Small intestine (tissue), 7 donors: ENCODE measurements around the gene LAIR2. TPM values are rescaled to one million over a fixed set of nuclear protein-coding genes. Genes with fewer than 3 reads are reported as not detected.

Experiments used
- DNase-seq, 2 donors: peaks; one replicate each; pipeline versions ENCODE4 v3.0.0 to v3.0.0-alpha.2; 2013
- FAIRE-seq: peaks from 2 replicates; lab custom pipeline; 2012; peaks lifted over from hg19 to GRCh38; lab: Jason Lieb, UNC
- H3K27ac ChIP-seq, 3 donors: one replicate each; pipeline ENCODE4 v1.5.1; 2013; ENCODE audit warnings: low read length in 2 of 3, mild to moderate bottlenecking in 2 of 3, control low read depth in 1 of 3, inconsistent platforms in 1 of 3, low read depth in 1 of 3, moderate library complexity in 1 of 3
- H3K27me3 ChIP-seq, 3 donors: one replicate each; pipeline ENCODE4 v1.6.1; 2013; ENCODE audit warnings: low read length in 3 of 3, inconsistent platforms in 1 of 3; ENCODE audit not compliant: control insufficient read depth in 3 of 3, insufficient read depth in 3 of 3
- H3K36me3 ChIP-seq, 3 donors: one replicate each; pipeline ENCODE4 v1.6.1; 2013; ENCODE audit warnings: low read length in 3 of 3, inconsistent platforms in 1 of 3, low read depth in 1 of 3, mild to moderate bottlenecking in 1 of 3, moderate library complexity in 1 of 3; ENCODE audit not compliant: control insufficient read depth in 3 of 3, insufficient read depth in 2 of 3
- H3K4me1 ChIP-seq, 3 donors: one replicate each; pipeline ENCODE4 v1.6.1; 2013; ENCODE audit warnings: low read length in 2 of 3, inconsistent platforms in 1 of 3, low read depth in 1 of 3, mild to moderate bottlenecking in 1 of 3, moderate library complexity in 1 of 3; ENCODE audit not compliant: control insufficient read depth in 3 of 3, insufficient read depth in 2 of 3
- H3K4me3 ChIP-seq, 3 donors: one replicate each; pipeline ENCODE4 v1.5.1; 2013; ENCODE audit warnings: low read length in 3 of 3, control low read depth in 1 of 3, inconsistent platforms in 1 of 3, low read depth in 1 of 3, mild to moderate bottlenecking in 1 of 3, moderate library complexity in 1 of 3
- H3K9me3 ChIP-seq, 2 donors: one replicate each; pipeline ENCODE4 v1.6.1; 2013; ENCODE audit warnings: low read depth in 1 of 2, low read length in 1 of 2; ENCODE audit not compliant: control insufficient read depth in 2 of 2, insufficient read depth in 1 of 2
- WGBS, 3 donors: extraction: QIAGEN DNeasy Blood & Tissue Kit; methylation state at CpG; one replicate each; pipeline ENCODE4 v1.1.7; 2013; 5-methylcytosine and 5-hydroxymethylcytosine counted together
- polyA plus RNA-seq, 4 donors: library from polyadenylated mRNA; stranded (reverse) in 3 of 4; unstranded in 1 of 4; fragments of 200-250 nt in 3 of 4; fragments of 120-200 nt in 1 of 4; gene quantifications; one replicate each; pipeline versions ENCODE4 v1.2.1 to v1.2.3, GENCODE V29; 2013
- donor health status: healthy with polysubstance abuse.
- donor health status: control.
- donor health status: control.
- donor health status: Bipolar disorder and iron deficiency.
- donor health status: healthy.

LAIR2 gene
- polyA plus RNA-seq, 4 donors: 0.09 to 0.33 TPM; not detected in 2

DNA sequence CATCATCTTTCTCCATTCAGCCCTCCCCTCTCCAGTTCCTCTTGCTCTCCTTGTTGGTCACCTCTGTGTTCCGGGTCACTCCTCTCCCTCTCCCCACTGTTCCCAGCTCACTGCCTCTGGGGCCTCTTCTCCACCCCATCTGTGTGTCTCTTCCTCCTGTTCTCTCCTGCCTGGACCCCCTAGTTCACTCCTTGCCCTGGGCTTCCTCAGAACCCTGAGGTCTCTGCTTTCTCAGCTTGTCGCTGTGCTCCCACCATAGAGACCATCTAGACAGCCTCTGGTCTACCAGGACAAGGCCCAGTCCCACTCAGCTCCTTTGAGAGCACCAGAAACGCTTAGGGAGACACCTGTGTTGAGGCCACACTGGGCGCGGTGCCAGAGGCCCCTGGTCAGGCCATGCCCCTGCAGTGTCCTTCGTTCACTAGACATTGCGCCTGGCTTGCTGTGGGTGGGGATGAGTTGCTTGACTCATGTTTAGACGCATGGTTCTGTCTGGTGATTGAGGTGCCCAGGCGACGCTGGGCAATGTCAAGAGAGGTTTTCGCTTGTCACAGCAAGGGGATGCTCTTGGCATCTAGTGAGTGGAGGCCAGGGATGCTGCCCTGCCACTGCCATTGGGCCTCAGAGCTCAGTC lies 43.9 kb upstream of the LAIR2 start:
- H3K36me3 ChIP-seq: peaks cover 19 to 91% (median 58%) of the 10 kb centered on the region in 3 donors
- WGBS, 3 donors: 82 to 89% (median 87%) methylated on average over 11 of the region's 11 CpGs
- H3K27me3 ChIP-seq: no peaks in the 10 kb centered on the region
- DNase-seq: no peak
- no peaks in the 10 kb centered on the region for H3K9me3 ChIP-seq
- no peak overlapping the region for H3K27ac ChIP-seq
- FAIRE-seq: no peak
- no peak overlapping the region for H3K4me3 ChIP-seq
- H3K4me1 ChIP-seq: peaks cover 0 to 12% (median 0%) of the 10 kb centered on the region in 3 donors

DNA sequence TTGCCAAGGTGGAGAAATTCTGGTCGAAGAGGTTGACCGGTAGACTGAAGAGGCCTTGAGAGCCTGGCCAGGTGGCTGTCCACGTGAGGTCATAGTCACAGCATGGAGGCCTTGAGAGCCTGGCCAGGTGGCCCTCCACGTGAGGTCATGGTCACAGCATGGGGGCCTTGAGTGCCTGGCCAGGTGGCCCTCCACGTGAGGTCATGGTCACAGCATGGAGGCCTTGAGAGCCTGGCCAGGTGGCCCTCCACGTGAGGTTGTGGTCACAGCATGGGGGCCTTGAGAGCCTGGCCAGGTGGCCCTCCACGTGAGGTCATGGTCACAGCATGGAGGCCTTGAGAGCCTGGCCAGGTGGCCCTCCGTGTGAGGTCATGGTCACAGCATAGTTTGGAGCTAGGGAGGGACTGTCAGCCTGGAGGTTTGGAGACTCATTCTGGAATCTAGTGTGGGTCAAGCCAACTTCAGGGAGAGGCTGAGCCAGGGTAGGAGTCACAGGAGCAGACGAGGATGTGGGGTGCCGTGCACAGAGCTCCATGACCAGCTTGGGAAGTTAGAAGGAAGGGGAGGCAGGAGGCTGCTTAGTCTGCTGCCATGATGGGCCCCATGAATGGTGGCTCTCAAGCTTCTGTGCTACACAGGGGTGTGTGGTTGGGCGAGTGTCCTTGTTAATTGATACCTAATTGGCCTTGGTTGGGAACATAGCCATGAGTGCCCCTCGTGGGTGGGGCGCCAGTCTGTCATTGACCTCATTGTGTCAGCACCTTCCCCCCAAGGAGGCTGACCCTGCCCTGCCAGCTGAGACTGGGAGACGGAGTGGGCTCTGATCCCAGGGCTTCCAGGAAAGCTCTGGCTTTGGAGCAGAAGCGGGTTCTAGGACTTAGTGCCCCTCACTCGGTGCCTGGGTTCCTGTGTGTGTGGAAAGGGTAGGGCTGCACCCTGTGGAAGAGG lies 43.1 kb upstream of the LAIR2 start:
- no peaks in the 10 kb centered on the region for H3K27me3 ChIP-seq
- DNase-seq (no peak), FAIRE-seq (no peak)
- no peaks in the 10 kb centered on the region for H3K9me3 ChIP-seq
- H3K36me3 ChIP-seq: peaks cover 12 to 83% (median 50%) of the 10 kb centered on the region in 3 donors
- H3K27ac ChIP-seq: peak overlapping the region in 1 of 3 donors; percentile 18
- 66 to 75% (median 69%) methylated on average over 16 of the region's 16 CpGs for whole genome bisulfite sequencing, 3 donors
- no peak overlapping the region for H3K4me3 ChIP-seq
- H3K4me1 ChIP-seq: peaks cover 0 to 20% (median 0%) of the 10 kb centered on the region in 3 donors

DNA sequence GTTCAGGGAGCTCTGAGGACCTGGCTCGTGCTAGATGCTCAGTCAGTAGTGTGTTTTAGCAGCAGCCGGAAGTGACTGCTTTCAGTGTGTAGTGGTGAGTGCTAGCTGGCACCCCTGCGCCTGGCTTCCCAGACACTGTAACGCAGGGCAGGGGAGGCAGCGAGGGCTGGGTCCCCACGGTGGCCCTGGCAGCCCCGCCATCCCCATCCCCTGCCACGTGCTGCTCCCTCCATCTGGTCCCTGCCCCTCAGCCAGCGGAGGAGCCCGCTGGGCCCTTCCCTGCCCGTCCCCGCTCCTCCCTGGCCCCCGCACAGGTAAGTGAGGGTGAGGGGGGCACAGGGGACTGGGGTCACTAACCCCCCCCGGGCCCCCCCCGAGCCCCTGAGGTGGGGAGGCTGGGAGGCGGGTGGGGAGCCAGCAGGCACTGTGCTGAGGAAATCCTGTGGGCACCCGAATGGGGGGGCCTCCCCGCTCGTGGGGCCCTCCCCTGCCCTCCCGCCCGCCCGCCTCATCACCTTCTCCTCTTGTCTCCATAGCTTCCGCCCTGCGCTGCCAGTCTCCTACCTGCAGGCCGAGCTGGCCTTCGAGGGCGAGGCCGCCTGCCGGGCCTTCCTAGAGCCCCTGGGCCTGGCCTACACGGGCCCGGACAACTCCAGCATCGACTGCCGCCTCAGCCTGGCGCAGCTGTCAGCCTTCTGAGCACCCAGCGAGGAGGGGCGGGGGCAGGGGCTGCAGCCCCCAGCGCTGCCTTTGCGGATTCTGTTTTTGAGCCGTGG lies 42.2 kb upstream of the LAIR2 start:
- peaks cover 0 to 23% (median 0%) of the 10 kb centered on the region in 3 donors for H3K4me1 ChIP-seq
- no peaks in the 10 kb centered on the region for H3K27me3 ChIP-seq
- FAIRE-seq (no peak), DNase-seq (peak in 1 of 2 donors; percentile 20)
- WGBS, 3 donors: 64 to 67% (median 65%) methylated on average over 24 to 39 of the region's 39 CpGs
- H3K36me3 ChIP-seq: peaks cover 7 to 77% (median 42%) of the 10 kb centered on the region in 3 donors
- H3K4me3 ChIP-seq: no peak overlapping the region
- peaks cover 0 to 1% of the 10 kb centered on the region in 2 donors for H3K9me3 ChIP-seq
- peak overlapping the region in 1 of 3 donors; percentile 18 for H3K27ac ChIP-seq

DNA sequence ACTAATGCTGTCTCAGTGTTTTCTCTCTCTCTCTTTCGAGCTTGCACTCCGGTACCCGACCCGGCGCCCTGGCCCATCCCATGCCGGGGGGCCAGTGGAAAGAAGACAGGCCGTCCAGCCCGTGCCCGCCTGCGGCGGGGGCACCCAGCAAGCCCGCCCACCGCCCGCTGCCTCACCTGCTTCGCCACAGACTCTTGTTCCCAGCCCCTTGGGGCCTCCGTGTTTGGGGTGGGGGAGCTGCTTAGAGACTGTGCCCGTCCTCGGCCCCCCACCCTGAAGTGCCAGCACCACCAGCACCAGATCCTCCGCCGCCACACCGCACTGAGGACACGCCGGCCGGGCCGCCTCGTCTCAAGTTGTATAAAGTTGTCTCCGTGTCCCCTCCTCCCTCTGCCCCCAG lies 41.4 kb upstream of the LAIR2 start:
- FAIRE-seq (no peak), DNase-seq (no peak)
- WGBS, 3 donors: 39 to 59% (median 47%) methylated on average over 20 to 27 of the region's 27 CpGs
- peaks cover 0 to 31% (median 0%) of the 10 kb centered on the region in 3 donors for H3K4me1 ChIP-seq
- H3K36me3 ChIP-seq: peaks cover 3 to 77% (median 34%) of the 10 kb centered on the region in 3 donors
- H3K27ac ChIP-seq: peak overlapping the region in 2 of 3 donors; percentile 6 to 50
- no peaks in the 10 kb centered on the region for H3K27me3 ChIP-seq
- peaks cover 0 to 3% of the 10 kb centered on the region in 2 donors for H3K9me3 ChIP-seq
- peak overlapping the region in 1 of 3 donors; percentile 9 for H3K4me3 ChIP-seq

DNA sequence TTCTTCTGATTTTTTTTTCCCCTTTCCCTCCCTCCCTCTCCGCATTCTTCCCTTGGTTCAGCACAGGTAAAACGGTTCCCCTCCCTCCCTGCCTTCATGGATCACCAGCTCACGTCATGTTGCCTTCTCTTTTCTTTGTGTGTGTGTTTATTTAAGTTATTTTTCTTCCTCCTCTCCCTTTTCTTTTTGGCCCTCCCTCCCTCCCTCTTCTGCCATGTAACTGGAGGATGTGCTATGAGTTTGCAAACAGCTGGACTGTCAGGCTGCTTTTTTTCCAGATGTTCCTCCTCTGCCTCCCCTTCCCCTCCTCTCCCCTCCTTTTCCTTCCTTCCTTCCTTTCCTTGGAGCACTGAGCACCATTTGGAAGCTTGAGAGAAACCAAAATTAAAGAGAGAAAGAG lies 41.0 kb upstream of the LAIR2 start:
- Histone ChIP-seq H3K36me3 (peaks cover 3 to 76% (median 31%) of the 10 kb centered on the region in 3 donors), H3K27ac (peak overlapping the region; percentile 98 to 99 (median 99)), H3K9me3 (peaks cover 0 to 3% of the 10 kb centered on the region in 2 donors), H3K4me1 (peaks cover 0 to 34% (median 0%) of the 10 kb centered on the region in 3 donors), H3K4me3 (peak overlapping the region in 1 of 3 donors; percentile 73), H3K27me3 (no peaks in the 10 kb centered on the region)
- DNase-seq (peak; percentile 15 to 41), FAIRE-seq (no peak)
- 20 to 35% (median 34%) methylated on average over 3 of the region's 3 CpGs for WGBS, 3 donors

DNA sequence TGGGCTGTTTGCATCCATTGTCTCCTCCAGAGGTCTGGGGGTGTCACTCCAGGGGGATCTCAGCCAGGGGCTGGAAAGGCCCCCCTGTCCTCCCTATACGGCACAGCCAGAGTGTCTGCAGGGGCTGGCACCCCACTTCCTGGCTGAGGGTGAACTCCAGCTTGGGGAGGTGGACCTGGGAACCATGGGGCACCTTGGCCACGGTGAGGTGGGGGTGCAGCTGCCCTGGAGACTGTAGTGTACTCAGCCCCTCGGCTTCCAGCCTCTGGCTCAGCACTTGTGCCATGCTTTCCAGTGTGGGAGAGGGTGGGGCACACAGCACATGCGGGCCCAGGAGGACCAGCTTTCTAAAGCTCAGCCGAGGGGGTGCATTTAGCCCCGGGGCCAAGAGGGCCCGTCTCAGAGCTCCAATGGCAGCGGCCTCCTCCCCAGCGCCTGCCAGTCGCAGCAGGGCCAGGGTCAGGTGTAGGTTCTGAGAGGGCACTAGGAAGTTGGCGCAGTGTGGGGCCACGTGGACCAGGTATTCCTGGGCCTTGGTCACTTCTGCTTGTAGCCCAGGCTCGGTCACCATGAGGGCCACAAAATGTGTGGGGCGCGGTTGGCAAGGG lies 40.5 kb upstream of the LAIR2 start:
- peaks cover 3 to 75% (median 26%) of the 10 kb centered on the region in 3 donors for H3K36me3 ChIP-seq
- DNase-seq (peak; percentile 45 to 46), FAIRE-seq (no peak)
- H3K27ac ChIP-seq: peak overlapping the region; percentile 98 to 99 (median 99)
- WGBS, 3 donors: 16 to 45% (median 38%) methylated on average over 13 to 15 of the region's 15 CpGs
- H3K4me3 ChIP-seq: peak overlapping the region; percentile 52 to 73 (median 58)
- H3K27me3 ChIP-seq: no peaks in the 10 kb centered on the region
- peaks cover 0 to 40% (median 0%) of the 10 kb centered on the region in 3 donors for H3K4me1 ChIP-seq
- peaks cover 0 to 3% of the 10 kb centered on the region in 2 donors for H3K9me3 ChIP-seq

DNA sequence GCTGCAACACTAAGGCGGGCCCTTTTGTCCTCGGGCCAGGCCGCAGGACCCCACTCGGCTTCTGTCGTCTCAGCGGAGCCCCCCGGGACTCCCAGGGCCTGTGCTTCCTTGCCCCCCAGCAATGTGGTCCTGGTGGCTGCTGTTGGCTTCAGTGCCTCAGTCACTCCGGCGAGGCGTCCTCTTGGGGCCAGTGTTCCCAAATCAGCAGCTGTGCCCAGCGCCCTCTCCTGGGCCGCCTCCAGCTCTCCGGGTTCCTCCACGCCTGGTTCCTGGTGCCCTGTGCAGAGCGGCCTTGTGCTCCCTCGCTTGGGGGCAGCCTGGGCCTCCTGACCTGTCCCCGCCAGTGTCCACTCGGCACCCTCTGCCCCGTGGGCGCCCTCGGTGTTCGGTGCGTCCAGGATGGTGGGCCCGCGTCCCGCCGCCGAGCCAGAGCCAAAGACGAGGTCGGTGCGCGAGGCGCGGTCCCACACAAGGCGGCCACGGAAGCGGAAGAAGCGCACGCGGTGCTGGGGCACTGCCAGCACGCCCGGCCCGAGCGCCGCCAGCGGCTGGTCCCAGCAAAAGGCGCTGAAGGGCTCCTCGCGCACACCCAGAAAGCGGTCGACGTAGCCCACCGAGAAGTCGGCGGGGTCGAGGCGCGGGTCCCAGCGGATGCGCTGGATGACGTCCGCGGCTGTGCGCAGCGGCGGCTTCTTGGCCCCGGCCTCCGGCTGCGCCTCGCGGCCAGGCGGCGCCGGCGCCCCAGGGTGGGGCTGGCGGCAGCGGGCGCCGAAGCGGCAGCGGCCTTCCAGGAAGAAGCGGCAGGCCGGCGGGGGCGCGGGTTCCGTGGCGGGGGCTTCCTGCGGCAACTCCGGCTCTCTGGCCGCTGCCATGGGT lies 39.7 kb upstream of the LAIR2 start:
- 2 to 5% (median 4%) methylated on average over 60 to 91 of the region's 91 CpGs for WGBS, 3 donors
- Histone ChIP-seq H3K4me1 (peaks cover 0 to 46% (median 0%) of the 10 kb centered on the region in 3 donors), H3K27ac (peak overlapping the region; percentile 98 to 99 (median 99)), H3K9me3 (peaks cover 0 to 3% of the 10 kb centered on the region in 2 donors), H3K36me3 (peaks cover 3 to 68% (median 22%) of the 10 kb centered on the region in 3 donors), H3K4me3 (peak overlapping the region; percentile 52 to 73 (median 58)), H3K27me3 (no peaks in the 10 kb centered on the region)
- DNase-seq (peak; percentile 77 to 89), FAIRE-seq (no peak)
